Mucosa of stomach (tissue), 1 donor: ENCODE results near the gene TMEM156.

Experiments used
- H3K27me3 ChIP-seq: one replicate; pipeline ENCODE4 v1.7.0; 2013; ENCODE audit warnings: mild to moderate bottlenecking, low read length; ENCODE audit not compliant: control insufficient read depth, insufficient read depth
- H3K36me3 ChIP-seq: one replicate; pipeline ENCODE4 v1.7.0; 2013; ENCODE audit warnings: low read length; ENCODE audit not compliant: control insufficient read depth, insufficient read depth
- H3K4me1 ChIP-seq: one replicate; pipeline ENCODE4 v1.7.0; 2013; ENCODE audit warnings: mild to moderate bottlenecking, low read length; ENCODE audit not compliant: control insufficient read depth, insufficient read depth
- H3K4me3 ChIP-seq: one replicate; pipeline ENCODE4 v1.7.0; 2013; ENCODE audit warnings: low read length
- H3K9ac ChIP-seq: one replicate; pipeline ENCODE4 v1.7.0; 2013; ENCODE audit warnings: mild to moderate bottlenecking, low read length, moderate library complexity
- H3K9me3 ChIP-seq: one replicate; pipeline ENCODE4 v1.7.0; 2013; ENCODE audit warnings: mild to moderate bottlenecking, low read length, moderate library complexity; ENCODE audit not compliant: control insufficient read depth
- donor health status: Pancreatic carcinoma.

The TMEM156 gene

DNA sequence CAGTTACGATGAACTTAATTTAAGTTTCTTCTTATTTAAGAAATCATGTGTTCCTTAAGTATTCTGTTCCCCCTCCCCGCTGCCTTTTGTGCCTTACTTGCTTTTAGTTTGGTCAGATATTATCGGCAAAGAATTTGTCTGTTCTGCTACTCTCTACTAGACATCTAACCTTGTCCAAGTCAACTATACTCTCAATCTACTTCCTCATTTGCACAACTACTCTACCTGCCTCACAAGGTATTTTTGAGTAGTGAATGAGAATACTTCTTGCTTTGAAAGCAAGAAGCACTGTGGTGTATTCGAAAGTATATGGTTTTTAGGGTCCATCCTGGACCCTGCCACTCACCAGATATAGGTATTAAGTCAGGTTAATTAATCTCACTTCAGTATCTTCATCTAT lies 21.8 kb upstream of the TMEM156 start:
- H3K4me3 ChIP-seq = no peak overlapping the region
- no peaks in the 10 kb centered on the region for H3K36me3 ChIP-seq
- H3K9me3 ChIP-seq = no peaks in the 10 kb centered on the region
- no peaks in the 10 kb centered on the region for H3K4me1 ChIP-seq
- H3K9ac ChIP-seq = no peak overlapping the region
- no peaks in the 10 kb centered on the region for H3K27me3 ChIP-seq

DNA sequence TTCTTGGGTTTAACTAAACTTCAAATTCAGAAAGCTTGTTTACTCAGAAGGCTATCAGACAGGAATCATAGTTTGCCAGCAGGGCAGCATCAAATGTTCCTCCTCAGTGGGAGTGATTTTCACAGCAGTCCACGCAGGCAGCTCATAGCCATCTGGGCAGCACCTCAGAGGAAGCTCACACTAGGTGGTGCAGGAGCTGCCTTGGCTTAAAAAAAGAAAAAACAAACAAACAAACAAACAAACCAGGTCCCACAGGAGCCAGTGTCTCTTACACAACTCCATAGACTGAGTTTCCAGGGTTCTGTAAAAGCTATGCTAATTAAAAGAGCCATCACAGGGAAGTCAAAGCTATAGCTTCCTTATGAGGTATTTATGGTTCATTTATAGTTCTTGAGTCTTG lies 19.3 kb upstream of the TMEM156 start:
- Histone ChIP-seq H3K4me3 (no peak overlapping the region), H3K9me3 (no peaks in the 10 kb centered on the region), H3K4me1 (peaks cover 4% of the 10 kb centered on the region), H3K9ac (no peak overlapping the region), H3K36me3 (no peaks in the 10 kb centered on the region), H3K27me3 (no peaks in the 10 kb centered on the region)

DNA sequence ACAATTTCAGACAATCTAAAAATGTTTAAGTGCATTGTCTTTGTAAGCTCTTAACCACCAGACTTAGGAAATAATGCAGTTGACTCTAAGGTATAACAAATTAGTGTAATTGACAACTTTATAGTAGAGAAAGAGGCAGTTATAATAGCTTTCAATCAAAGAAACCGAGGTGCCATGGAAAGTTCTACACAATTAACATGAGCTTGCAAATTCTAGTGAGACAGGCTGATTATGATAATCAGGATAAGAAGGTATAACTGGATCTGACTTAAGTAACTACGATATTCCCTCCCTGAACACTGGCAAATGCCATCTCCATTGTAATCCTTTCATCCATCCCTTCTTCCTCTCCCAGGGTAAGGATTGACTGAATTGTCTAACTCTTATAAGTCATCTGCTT lies 18.4 kb upstream of the TMEM156 start:
- no peak overlapping the region for H3K9ac ChIP-seq
- H3K36me3 ChIP-seq = no peaks in the 10 kb centered on the region
- H3K4me1 ChIP-seq = peaks cover 4% of the 10 kb centered on the region
- no peak overlapping the region for H3K4me3 ChIP-seq
- no peaks in the 10 kb centered on the region for H3K27me3 ChIP-seq
- no peaks in the 10 kb centered on the region for H3K9me3 ChIP-seq

DNA sequence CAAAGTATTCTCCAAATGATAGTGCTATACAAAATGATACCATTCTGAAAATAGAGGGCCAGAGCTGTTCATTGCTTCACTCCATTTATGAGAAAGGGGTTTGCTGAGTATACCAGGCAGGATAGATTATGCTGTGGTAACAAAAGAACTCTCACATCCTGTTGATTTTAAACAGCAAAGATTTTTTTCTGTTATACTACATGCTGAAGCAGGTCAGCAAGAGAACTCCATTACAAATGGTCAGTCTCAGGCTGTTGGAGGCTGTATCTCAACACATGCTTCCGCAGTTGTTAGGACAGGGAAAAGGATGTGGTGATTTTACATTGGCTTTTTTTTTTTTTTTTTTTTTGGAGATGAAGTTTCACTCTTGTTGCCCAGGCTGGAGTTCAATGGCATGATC lies 16.1 kb upstream of the TMEM156 start:
- Histone ChIP-seq H3K9ac (no peak overlapping the region), H3K4me3 (no peak overlapping the region), H3K4me1 (peaks cover 13% of the 10 kb centered on the region), H3K27me3 (no peaks in the 10 kb centered on the region), H3K9me3 (no peaks in the 10 kb centered on the region), H3K36me3 (no peaks in the 10 kb centered on the region)

DNA sequence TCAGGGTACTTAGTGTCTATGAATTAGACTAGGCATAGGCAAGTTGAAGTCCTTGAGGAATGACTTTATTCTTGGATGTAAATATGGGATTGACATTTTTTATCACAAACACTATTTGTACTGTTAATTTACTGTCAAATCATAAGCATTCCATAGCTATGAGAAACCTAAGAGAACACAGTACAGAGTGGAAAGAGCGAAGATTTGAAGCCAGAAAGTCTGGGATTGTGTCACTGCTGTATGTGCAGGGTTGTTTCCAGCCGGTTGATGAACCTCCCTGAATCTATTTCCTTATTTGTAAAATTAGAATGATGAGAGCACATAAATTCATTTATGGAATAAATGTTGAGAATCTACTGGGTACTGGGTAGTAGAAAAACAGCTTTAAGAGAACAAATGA lies 15.5 kb upstream of the TMEM156 start:
- H3K9ac ChIP-seq = no peak overlapping the region
- H3K27me3 ChIP-seq = no peaks in the 10 kb centered on the region
- no peaks in the 10 kb centered on the region for H3K9me3 ChIP-seq
- H3K4me1 ChIP-seq = peaks cover 16% of the 10 kb centered on the region
- no peaks in the 10 kb centered on the region for H3K36me3 ChIP-seq
- H3K4me3 ChIP-seq = no peak overlapping the region

DNA sequence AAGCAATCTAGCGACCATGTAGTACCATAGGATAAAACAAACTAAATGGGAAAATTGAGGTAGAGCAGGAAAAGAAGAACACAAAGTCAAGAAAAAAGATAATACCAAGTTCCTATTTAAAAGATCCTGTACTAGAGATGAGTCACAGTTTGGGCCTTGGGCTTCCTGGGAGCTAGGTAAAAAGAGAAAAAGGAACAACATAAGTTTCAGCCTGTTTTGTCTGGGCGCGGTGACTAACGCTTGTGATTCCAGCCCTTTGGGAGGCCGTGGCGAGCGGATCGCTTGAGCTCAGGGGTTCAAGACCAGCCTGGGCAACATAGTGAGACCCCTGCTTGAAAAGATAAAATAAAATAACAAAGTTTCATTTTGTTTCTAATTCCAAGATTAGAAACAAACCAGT lies 14.0 kb upstream of the TMEM156 start:
- H3K9me3 ChIP-seq = no peaks in the 10 kb centered on the region
- no peaks in the 10 kb centered on the region for H3K27me3 ChIP-seq
- H3K9ac ChIP-seq = no peak overlapping the region
- H3K4me3 ChIP-seq = no peak overlapping the region
- H3K4me1 ChIP-seq = peaks cover 16% of the 10 kb centered on the region
- H3K36me3 ChIP-seq = no peaks in the 10 kb centered on the region

DNA sequence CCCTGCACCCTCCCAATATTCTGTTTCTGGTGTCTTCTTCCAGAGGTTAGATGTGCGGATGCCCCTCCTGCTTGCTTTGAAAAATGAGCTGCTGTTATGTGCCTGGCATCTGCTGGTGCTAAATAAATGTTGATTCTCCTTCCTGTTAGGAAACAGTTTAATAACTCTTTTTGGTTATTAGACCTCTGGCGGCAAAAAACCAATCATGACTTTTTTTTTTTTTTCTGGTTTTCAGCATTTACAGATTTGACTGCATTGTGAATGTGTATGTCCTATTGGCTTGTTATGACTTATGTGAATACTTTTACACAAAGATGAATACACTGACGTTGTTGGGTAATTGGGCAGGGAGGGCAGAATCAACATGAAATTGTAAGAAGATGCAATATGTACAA lies 13.6 kb upstream of the TMEM156 start:
- H3K4me1 ChIP-seq = peaks cover 16% of the 10 kb centered on the region
- no peak overlapping the region for H3K4me3 ChIP-seq
- no peaks in the 10 kb centered on the region for H3K27me3 ChIP-seq

DNA sequence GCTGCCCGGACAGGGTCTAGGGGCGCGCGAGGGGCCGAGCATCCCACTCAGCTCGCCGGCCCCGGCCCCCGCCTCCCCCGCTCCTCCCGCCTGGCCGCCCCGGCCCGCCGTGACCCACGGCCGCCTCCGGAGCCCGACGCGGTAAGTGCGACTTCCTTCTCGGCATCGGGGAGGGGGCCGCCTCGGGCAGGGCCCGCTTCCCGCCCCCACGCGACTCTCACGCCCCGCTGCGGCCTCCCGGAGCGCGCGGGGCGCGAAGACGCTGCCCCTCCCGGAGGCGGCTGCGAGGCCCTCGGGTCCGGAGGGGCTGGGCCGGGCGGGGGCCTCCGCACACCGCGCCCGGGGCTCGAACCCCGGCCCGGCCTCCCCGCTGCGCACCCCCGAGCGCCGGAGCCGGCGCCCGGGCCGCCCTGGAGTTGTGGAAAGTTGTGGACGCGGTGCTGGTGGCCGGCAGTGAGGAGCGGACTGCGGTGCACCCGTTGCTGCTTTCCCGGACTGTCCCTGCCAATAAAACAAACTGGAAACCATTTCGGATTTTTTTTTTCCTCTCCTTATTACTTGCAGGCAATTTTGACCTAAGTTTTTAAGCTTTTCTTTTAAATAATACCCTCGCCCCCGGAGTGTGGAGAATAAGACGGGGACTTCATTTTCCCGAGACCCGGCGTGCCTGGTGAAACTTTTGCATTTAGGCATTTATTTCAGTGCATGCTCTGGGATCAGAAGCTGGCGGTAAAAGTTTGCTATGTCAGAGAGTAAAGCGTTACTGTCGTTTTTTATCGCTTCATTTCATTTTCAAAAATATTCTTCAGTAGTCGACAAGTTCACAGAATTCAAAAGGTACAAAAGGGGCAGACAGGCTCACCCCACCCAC lies 13.0 kb upstream of the TMEM156 start:
- no peak overlapping the region for H3K4me3 ChIP-seq
- no peaks in the 10 kb centered on the region for H3K36me3 ChIP-seq
- no peaks in the 10 kb centered on the region for H3K27me3 ChIP-seq
- peaks cover 16% of the 10 kb centered on the region for H3K4me1 ChIP-seq
- peak overlapping the region; percentile 64 for H3K9ac ChIP-seq
- no peaks in the 10 kb centered on the region for H3K9me3 ChIP-seq

More for the DNA sequence above, 13.6 kb upstream of the TMEM156 start:
- H3K36me3 ChIP-seq = no peaks in the 10 kb centered on the region
- H3K9ac ChIP-seq = no peak overlapping the region
- no peaks in the 10 kb centered on the region for H3K9me3 ChIP-seq

DNA sequence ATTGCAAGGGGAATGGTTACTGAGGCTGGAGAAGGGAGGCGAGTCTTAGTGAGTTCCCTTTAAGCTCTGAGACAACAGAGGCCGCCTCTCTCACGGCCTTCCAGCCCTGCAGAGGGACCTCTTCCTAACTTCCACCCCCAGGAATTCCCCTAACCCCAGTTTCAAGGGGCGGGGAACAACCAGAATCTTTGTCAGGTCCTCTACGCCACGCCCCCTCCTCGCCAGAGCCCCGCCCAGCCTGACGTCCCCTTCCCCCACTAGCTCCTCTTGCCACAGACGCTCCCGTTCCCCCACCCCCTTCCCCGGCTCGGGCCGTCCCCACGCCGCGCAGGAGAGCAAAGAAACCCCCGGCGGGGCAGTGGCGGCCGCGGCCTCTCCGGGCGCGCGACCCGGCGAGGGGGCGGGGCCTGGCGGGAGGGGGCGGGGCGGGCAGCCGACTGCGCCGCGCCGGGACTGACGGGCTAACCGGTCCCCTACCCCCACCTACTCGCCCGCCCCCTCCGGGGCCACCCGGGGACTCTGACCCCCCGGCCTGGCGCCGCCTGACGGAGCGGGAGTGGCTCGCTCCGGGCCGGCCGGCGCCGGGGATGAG lies 12.3 kb upstream of the TMEM156 start:
- H3K9ac ChIP-seq = peak overlapping the region; percentile 54
- no peaks in the 10 kb centered on the region for H3K9me3 ChIP-seq
- H3K4me3 ChIP-seq = peak overlapping the region; percentile 2
- H3K36me3 ChIP-seq = no peaks in the 10 kb centered on the region
- peaks cover 16% of the 10 kb centered on the region for H3K4me1 ChIP-seq
- no peaks in the 10 kb centered on the region for H3K27me3 ChIP-seq

DNA sequence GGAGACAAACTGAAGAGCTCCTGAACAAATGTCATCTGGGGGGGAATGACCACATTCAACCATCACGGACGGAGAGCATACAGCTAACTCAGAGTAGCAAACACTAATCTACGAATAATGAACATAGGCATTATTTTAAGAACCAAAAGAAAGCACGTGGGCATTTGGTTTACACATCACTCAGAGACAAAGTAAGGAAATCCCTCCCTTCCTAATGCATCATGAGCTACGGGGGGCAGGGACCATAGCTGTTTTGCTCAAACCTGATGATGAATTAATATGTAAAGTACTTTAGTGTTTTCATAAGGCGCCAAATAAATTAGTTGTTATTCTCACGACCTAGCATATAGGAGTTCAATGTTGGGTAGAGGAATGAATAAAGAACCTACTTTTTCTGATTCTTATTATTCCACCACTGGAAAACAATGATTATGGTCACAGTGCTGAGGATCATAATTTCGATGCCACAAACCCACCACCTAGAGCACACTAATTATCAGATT lies 11.7 kb upstream of the TMEM156 start:
- H3K4me1 ChIP-seq = peaks cover 16% of the 10 kb centered on the region
- H3K9ac ChIP-seq = peak overlapping the region; percentile 54
- H3K9me3 ChIP-seq = no peaks in the 10 kb centered on the region
- H3K27me3 ChIP-seq = no peaks in the 10 kb centered on the region
- H3K4me3 ChIP-seq = peak overlapping the region; percentile 2
- H3K36me3 ChIP-seq = no peaks in the 10 kb centered on the region

DNA sequence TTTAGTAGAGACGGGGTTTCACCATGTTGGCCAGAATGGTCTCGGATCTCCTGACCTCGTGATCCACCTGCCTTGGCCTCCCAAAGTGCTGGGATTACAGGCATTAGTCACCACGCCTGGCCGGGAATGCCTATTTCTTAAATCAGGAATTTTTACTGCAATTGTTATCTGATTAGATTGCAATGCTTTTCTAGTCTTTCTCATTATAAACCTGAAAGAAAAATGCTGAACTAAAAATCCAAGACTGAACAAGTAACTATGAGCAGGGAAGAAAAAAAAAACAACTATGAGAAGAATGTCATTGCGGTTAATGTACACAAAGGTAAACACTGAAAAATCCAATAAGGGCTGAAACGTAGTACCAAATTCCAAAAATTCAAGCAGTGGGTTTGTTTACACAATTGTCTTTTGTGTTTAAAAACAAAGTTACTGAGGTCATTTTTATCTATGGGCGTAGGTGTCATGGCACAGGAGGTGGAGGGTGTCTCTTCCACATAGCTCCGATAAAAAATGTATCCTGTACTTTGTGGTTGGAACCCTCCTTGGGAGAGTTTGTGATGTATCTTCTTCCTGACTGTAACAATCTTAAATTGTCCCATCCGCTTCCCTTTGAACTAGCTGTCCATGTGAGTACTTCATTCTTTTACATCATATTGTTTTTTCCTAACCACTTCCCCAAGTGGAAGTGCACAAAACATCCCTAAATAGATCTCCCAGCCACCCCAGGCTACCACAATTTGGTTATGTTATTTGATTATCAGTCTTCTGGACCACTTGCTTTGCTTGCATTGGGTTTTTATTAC lies 11.1 kb upstream of the TMEM156 start:
- Histone ChIP-seq H3K36me3 (no peaks in the 10 kb centered on the region), H3K9me3 (no peaks in the 10 kb centered on the region), H3K4me3 (no peak overlapping the region), H3K27me3 (no peaks in the 10 kb centered on the region), H3K9ac (no peak overlapping the region), H3K4me1 (peaks cover 14% of the 10 kb centered on the region)

DNA sequence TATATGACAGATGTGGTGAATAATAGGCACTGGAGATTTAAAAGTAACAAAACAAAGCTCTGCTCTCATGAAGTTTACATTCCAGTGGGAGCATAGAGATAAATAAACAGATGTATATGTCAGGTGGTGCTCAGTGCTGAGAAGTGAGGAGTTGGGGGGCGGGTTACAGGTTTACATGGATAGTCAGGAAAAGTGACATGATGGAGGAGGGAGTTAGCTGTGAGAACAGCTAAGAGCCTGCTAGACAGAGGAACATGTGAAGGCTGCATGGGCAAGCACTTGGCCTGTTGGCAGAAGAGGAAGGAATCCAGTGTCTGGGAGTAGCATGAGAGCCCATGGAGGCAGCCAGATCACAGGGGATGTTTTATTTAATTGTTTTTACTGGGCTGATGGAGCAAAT lies 10.2 kb upstream of the TMEM156 start:
- no peak overlapping the region for H3K4me3 ChIP-seq
- H3K4me1 ChIP-seq = peaks cover 12% of the 10 kb centered on the region
- no peaks in the 10 kb centered on the region for H3K9me3 ChIP-seq
- H3K9ac ChIP-seq = no peak overlapping the region
- no peaks in the 10 kb centered on the region for H3K27me3 ChIP-seq
- no peaks in the 10 kb centered on the region for H3K36me3 ChIP-seq
